MCF 10A (cell line): ENCODE results near the gene RSPH9. TPM values are rescaled to one million over a fixed set of nuclear protein-coding genes. Genes with fewer than 3 reads are reported as not detected.

ENCODE experiments used
- BruUV-seq: library from RNA; stranded (reverse); fragments of 400-500 nt; replicated peaks from 2 replicates; lab custom pipeline; 2021; lab: Mats Ljungman, UMichigan
- CTCF ChIA-PET: fragments of 300-600 bp; sonication (Branson Sonifier 250); formaldehyde crosslinking; extraction: SDS; loops from one replicate; lab custom pipeline; 2021; ENCODE audit warnings: antibody characterized with exemption, inconsistent platforms; lab: Yijun Ruan, JAX
- POLR2A ChIA-PET: fragments of 300-600, 350-650 bp; sonication (Branson Sonifier 250); formaldehyde crosslinking; extraction: SDS; loops from one replicate; lab custom pipeline; 2020; ENCODE audit warnings: antibody characterized with exemption, inconsistent platforms; lab: Yijun Ruan, JAX
- DNase-seq: peaks from one replicate; pipeline ENCODE4 v3.0.0-alpha.2; 2018; ENCODE audit not compliant: unreplicated experiment
- H3K27ac Mint-ChIP-seq: one replicate; pipeline ENCODE4 v1.8.0; 2022; ENCODE audit warnings: mild to moderate bottlenecking, low read depth, mixed read lengths; ENCODE audit not compliant: unreplicated experiment
- H3K27me3 Mint-ChIP-seq: one replicate; pipeline ENCODE4 v1.8.0; 2022; ENCODE audit warnings: mixed read lengths; ENCODE audit not compliant: insufficient read depth, unreplicated experiment
- H3K36me3 Mint-ChIP-seq: one replicate; pipeline ENCODE4 v1.8.0; 2022; ENCODE audit warnings: mild to moderate bottlenecking, moderate library complexity, mixed read lengths; ENCODE audit not compliant: insufficient read depth, unreplicated experiment
- H3K4me1 Mint-ChIP-seq: one replicate; pipeline ENCODE4 v1.8.0; 2022; ENCODE audit warnings: mixed read lengths; ENCODE audit not compliant: insufficient read depth, unreplicated experiment
- H3K4me3 Mint-ChIP-seq: one replicate; pipeline ENCODE4 v1.8.0; 2022; ENCODE audit warnings: mild to moderate bottlenecking, moderate library complexity, mixed read lengths; ENCODE audit not compliant: unreplicated experiment
- H3K9me3 Mint-ChIP-seq: one replicate; pipeline ENCODE4 v1.8.0; 2022; ENCODE audit warnings: mixed read lengths; ENCODE audit not compliant: unreplicated experiment
- CTCF ChIP-seq: fragments of 200-600 bp; IDR thresholded peaks from one replicate; pipeline ENCODE4 v1.8.0; 2022; ENCODE audit warnings: antibody characterized with exemption, mild to moderate bottlenecking; ENCODE audit not compliant: unreplicated experiment
- intact Hi-C: fragments of 100-400 bp; cut with micrococcal nuclease; formaldehyde crosslinking; loops from 2 replicates; pipeline ENCODE4 v1.14.1; 2022
- total RNA-seq: library from RNA; stranded (reverse); gene quantifications from 2 replicates; pipeline ENCODE4 v1.2.3, GENCODE V29; 2022

Gene RSPH9
- total RNA-seq, 1 experiment from 2014 or later = not detected

- intact Hi-C loops = no loop called here
- H3K9me3 Mint-ChIP-seq = no peaks in the 10 kb centered on the region
- peaks cover 20% of the 10 kb centered on the region for H3K27me3 Mint-ChIP-seq
- peaks cover 13% of the 10 kb centered on the region for H3K4me1 Mint-ChIP-seq
- BruUV-seq = no TSS peak
- ChIA-PET POLR2A (no interaction called here), CTCF (interaction anchor here (0.8 kb wide), 1 partner anchor 366 kb away, joined by 3 read pairs; no protein-coding TSS in a partner anchor)
- TF ChIP-seq CTCF = no peak
- H3K27ac Mint-ChIP-seq = no peak overlapping the region
- no peak for DNase-seq
- no peak overlapping the region for H3K4me3 Mint-ChIP-seq
- no peaks in the 10 kb centered on the region for H3K36me3 Mint-ChIP-seq
These were observed 67.7 kb downstream of the RSPH9 start for GRCh38 chr6:43712579-43712978.

GRCh38 chr6:43713643-43714310, 68.9 kb downstream of the RSPH9 start:
- ChIA-PET POLR2A (interaction anchor here (0.6 kb wide), 1 partner anchor 13 kb away, joined by 3 read pairs; no protein-coding TSS in a partner anchor), CTCF (interaction anchor here (0.7 to 1.3 kb wide), 3 partner anchors 11 to 518 kb away, joined by 3 to 4 read pairs (median 3); partner anchors contain the start of gene VEGFA)
- intact Hi-C loops = no loop called here
- Mint-ChIP-seq H3K36me3 (no peaks in the 10 kb centered on the region), H3K27ac (no peak overlapping the region), H3K9me3 (no peaks in the 10 kb centered on the region), H3K4me1 (peaks cover 12% of the 10 kb centered on the region), H3K27me3 (peaks cover 20% of the 10 kb centered on the region), H3K4me3 (no peak overlapping the region)
- no peak for DNase-seq
- no peak for TF ChIP-seq CTCF
- no TSS peak for BruUV-seq

- CTCF ChIA-PET = interaction anchor here (0.6 to 1.3 kb wide), 4 partner anchors 10 to 347 kb away, joined by 3 to 5 read pairs (median 4); partner anchors contain the start of gene VEGFA
These were observed 69.6 kb downstream of the RSPH9 start for GRCh38 chr6:43714311-43715055.

More at GRCh38 chr6:43714311-43715055, 69.6 kb downstream of the RSPH9 start:
- TF ChIP-seq CTCF = no peak
- intact Hi-C loops = no loop called here
- H3K4me1 Mint-ChIP-seq = peaks cover 5% of the 10 kb centered on the region
- H3K9me3 Mint-ChIP-seq = no peaks in the 10 kb centered on the region
- BruUV-seq = no TSS peak
- H3K4me3 Mint-ChIP-seq = no peak overlapping the region
- DNase-seq = no peak
- POLR2A ChIA-PET = interaction anchor here (0.6 to 1.1 kb wide), 2 partner anchors 10 to 14 kb away, joined by 3 to 4 read pairs; no protein-coding TSS in a partner anchor
- H3K36me3 Mint-ChIP-seq = no peaks in the 10 kb centered on the region
- H3K27ac Mint-ChIP-seq = no peak overlapping the region
- peaks cover 20% of the 10 kb centered on the region for H3K27me3 Mint-ChIP-seq
